HL-60 (cell line): ENCODE results near the gene NT5C2.

Source experiments
- DNase-seq, 2 experiments: peaks; one replicate each; pipeline ENCODE4 v3.0.0-alpha.2; 2010 to 2020; ENCODE audit warnings: low read depth in 1 of 2, low spot score in 1 of 2
- H3K27ac ChIP-seq: fragments of 250-450 bp; sonication (Bioruptor Pico); replicated peaks from 2 replicates; pipeline ENCODE4 v1.5.1; 2020; ENCODE audit warnings: mild to moderate bottlenecking, moderate library complexity
- H3K27me3 ChIP-seq: fragments of 250-450 bp; sonication (Bioruptor Pico); 2 replicates; pipeline ENCODE4 v1.5.1; 2021; ENCODE audit warnings: mild to moderate bottlenecking, moderate library complexity; ENCODE audit not compliant: insufficient read depth, poor library complexity, severe bottlenecking
- H3K4me3 ChIP-seq: replicated peaks from 2 replicates; pipeline ENCODE4 v1.5.1; 2011; ENCODE audit warnings: mild to moderate bottlenecking, control low read depth, low read length; ENCODE audit not compliant: insufficient read depth
- GABPA ChIP-seq: IDR thresholded peaks from 2 replicates; pipeline ENCODE4 v1.6.1; 2012; ENCODE audit warnings: low read depth
- POLR2AphosphoS5 ChIP-seq: IDR thresholded peaks from 2 replicates; pipeline ENCODE4 v1.6.1; 2012; ENCODE audit warnings: low read depth
- SPI1 ChIP-seq: IDR thresholded peaks from 2 replicates; pipeline ENCODE4 v1.6.1; 2012; ENCODE audit warnings: low read depth, mild to moderate bottlenecking, borderline replicate concordance
- TF ChIP-seq, protein P1 (sequence below): IDR thresholded peaks from one replicate; pipeline ENCODE4 v1.5.1; 2011; ENCODE audit warnings: low read length, control low read depth, inconsistent platforms; ENCODE audit not compliant: insufficient read depth
- TF ChIP-seq, protein P2 (sequence below): IDR thresholded peaks from 2 replicates; pipeline ENCODE4 v1.6.1; 2012; ENCODE audit warnings: low read depth; ENCODE audit not compliant: insufficient replicate concordance

NT5C2 gene

DNA sequence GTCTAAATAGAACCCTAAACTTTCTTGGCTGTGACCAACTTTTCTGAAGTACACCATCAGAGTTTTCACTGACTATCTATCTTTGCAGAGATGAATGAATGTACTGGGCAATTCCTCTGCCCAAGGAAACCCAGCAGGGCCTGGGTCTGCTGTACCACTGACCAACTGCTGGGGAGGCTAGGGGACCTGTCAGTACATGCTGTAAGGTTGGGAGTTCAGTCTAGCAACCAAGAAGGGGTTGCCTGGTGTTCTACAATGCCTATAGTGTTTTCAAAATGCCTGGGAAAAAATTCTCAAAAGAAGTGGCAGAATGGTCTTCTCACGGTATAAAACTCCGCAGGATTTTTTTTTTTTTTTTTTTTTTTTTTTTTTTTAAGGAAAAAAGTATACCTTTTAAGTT is 106.3 kb downstream of the NT5C2 start:
- Histone ChIP-seq H3K4me3 (no peak overlapping the region), H3K27me3 (no peaks in the 10 kb centered on the region), H3K27ac (no peak overlapping the region)
- no peak for DNase-seq
- TF ChIP-seq, protein P1, sequence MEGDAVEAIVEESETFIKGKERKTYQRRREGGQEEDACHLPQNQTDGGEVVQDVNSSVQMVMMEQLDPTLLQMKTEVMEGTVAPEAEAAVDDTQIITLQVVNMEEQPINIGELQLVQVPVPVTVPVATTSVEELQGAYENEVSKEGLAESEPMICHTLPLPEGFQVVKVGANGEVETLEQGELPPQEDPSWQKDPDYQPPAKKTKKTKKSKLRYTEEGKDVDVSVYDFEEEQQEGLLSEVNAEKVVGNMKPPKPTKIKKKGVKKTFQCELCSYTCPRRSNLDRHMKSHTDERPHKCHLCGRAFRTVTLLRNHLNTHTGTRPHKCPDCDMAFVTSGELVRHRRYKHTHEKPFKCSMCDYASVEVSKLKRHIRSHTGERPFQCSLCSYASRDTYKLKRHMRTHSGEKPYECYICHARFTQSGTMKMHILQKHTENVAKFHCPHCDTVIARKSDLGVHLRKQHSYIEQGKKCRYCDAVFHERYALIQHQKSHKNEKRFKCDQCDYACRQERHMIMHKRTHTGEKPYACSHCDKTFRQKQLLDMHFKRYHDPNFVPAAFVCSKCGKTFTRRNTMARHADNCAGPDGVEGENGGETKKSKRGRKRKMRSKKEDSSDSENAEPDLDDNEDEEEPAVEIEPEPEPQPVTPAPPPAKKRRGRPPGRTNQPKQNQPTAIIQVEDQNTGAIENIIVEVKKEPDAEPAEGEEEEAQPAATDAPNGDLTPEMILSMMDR: no peak
- no peak for TF ChIP-seq GABPA
- TF ChIP-seq POLR2AphosphoS5: no peak
- TF ChIP-seq SPI1: no peak
- TF ChIP-seq, protein P2, sequence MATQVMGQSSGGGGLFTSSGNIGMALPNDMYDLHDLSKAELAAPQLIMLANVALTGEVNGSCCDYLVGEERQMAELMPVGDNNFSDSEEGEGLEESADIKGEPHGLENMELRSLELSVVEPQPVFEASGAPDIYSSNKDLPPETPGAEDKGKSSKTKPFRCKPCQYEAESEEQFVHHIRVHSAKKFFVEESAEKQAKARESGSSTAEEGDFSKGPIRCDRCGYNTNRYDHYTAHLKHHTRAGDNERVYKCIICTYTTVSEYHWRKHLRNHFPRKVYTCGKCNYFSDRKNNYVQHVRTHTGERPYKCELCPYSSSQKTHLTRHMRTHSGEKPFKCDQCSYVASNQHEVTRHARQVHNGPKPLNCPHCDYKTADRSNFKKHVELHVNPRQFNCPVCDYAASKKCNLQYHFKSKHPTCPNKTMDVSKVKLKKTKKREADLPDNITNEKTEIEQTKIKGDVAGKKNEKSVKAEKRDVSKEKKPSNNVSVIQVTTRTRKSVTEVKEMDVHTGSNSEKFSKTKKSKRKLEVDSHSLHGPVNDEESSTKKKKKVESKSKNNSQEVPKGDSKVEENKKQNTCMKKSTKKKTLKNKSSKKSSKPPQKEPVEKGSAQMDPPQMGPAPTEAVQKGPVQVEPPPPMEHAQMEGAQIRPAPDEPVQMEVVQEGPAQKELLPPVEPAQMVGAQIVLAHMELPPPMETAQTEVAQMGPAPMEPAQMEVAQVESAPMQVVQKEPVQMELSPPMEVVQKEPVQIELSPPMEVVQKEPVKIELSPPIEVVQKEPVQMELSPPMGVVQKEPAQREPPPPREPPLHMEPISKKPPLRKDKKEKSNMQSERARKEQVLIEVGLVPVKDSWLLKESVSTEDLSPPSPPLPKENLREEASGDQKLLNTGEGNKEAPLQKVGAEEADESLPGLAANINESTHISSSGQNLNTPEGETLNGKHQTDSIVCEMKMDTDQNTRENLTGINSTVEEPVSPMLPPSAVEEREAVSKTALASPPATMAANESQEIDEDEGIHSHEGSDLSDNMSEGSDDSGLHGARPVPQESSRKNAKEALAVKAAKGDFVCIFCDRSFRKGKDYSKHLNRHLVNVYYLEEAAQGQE: no peak

DNA sequence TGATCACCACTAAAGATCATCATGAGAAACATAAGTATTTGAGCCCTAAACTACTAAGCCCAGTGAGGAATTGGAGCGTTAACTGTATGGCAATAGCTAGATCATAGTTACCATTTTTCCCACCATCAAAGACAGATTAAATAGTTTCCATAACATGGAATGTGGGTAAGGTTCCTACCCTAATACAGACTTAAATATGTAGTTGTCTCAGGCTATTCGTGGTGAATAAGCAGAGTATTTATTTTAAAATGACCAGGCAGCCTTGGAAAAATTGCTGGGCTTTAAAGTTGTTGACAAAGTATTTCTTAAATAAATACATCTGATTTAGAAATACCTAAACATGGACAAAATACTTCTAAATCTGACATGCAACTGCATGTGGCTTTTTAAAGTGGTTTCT is 106.8 kb downstream of the NT5C2 start:
- Histone ChIP-seq H3K27me3 (no peaks in the 10 kb centered on the region), H3K27ac (no peak overlapping the region), H3K4me3 (no peak overlapping the region)
- TF ChIP-seq, protein P1: no peak
- no peak for TF ChIP-seq SPI1
- TF ChIP-seq, protein P2: no peak
- no peak for TF ChIP-seq POLR2AphosphoS5
- no peak for TF ChIP-seq GABPA
- DNase-seq: no peak

DNA sequence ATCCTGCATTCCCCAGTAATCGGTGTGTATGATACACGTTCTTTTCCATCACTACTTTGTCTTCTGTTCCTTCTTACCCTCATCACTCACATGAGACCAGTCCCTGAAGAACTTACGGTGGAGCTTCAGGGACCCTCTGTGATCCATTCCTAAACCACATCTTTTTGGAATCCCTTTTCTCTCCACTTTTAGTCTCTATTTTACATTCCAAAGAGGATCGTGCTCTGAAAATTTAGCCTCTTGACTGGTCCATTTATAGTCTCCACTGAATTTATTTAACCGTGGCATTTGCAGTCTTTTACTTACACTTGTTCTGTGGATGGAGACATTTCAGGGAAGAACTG is 109.1 kb downstream of the NT5C2 start:
- no peak for TF ChIP-seq SPI1
- TF ChIP-seq, protein P1: no peak
- TF ChIP-seq, protein P2: no peak
- peak; percentile 8; the same call in 1 of the 2 replicates for TF ChIP-seq POLR2AphosphoS5
- no peak for TF ChIP-seq GABPA
- Histone ChIP-seq H3K27me3 (no peaks in the 10 kb centered on the region), H3K27ac (no peak overlapping the region), H3K4me3 (no peak overlapping the region)
- DNase-seq: no peak
